Fibroblast of lung (primary cell): ENCODE data around the gene CCNF.

ENCODE experiments used
- EZH2 ChIP-seq: IDR thresholded peaks from 2 replicates; pipeline ENCODE4 v1.5.1; 2012; ENCODE audit warnings: low read length, control low read depth, mild to moderate bottlenecking; ENCODE audit errors: missing control alignments
- TF ChIP-seq, protein P1 (sequence below), 2 donors: IDR thresholded peaks in 1 of 2; conservative IDR thresholded peaks in 1 of 2; 1 replicate in 1 of 2; 2 replicates in 1 of 2; pipeline ENCODE4 v1.5.1; 2011 to 2012; ENCODE audit warnings: low read length in 2 of 2, control low read depth in 1 of 2, inconsistent platforms in 1 of 2, low read depth in 1 of 2, mild to moderate bottlenecking in 1 of 2

- TF ChIP-seq, protein P1, sequence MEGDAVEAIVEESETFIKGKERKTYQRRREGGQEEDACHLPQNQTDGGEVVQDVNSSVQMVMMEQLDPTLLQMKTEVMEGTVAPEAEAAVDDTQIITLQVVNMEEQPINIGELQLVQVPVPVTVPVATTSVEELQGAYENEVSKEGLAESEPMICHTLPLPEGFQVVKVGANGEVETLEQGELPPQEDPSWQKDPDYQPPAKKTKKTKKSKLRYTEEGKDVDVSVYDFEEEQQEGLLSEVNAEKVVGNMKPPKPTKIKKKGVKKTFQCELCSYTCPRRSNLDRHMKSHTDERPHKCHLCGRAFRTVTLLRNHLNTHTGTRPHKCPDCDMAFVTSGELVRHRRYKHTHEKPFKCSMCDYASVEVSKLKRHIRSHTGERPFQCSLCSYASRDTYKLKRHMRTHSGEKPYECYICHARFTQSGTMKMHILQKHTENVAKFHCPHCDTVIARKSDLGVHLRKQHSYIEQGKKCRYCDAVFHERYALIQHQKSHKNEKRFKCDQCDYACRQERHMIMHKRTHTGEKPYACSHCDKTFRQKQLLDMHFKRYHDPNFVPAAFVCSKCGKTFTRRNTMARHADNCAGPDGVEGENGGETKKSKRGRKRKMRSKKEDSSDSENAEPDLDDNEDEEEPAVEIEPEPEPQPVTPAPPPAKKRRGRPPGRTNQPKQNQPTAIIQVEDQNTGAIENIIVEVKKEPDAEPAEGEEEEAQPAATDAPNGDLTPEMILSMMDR (conservative IDR thresholded peaks at IDR 0.05 in 1 of 2, IDR thresholded peaks at IDR 0.05 in 1 of 2; ENCODE audit: low read depth in 1 of 2, low read length in 2 of 2) = no peak
- TF ChIP-seq EZH2 = no peak
Observed at GRCh38 chr16:2476741-2477140, 47.5 kb downstream of the CCNF start.
